Liver (tissue), 3 donors: ENCODE measurements around the gene ABCG2.

Experiments
- CTCF ChIP-seq: fragments of 150-350 bp; IDR thresholded peaks from 2 replicates; pipeline ENCODE4 v1.5.1; 2017; ENCODE audit warnings: improper control_type of control experiment, low read depth, low read length; ENCODE audit not compliant: missing input control
- EGR1 ChIP-seq, 2 donors: IDR thresholded peaks; 2 replicates each; pipeline ENCODE4 v1.6.1; 2016 to 2018; ENCODE audit warnings: antibody characterized with exemption in 2 of 2, low read depth in 2 of 2
- RAD21 ChIP-seq, 2 donors: IDR thresholded peaks; 2 replicates each; pipeline ENCODE4 v1.6.1; 2016; ENCODE audit warnings: antibody characterized with exemption in 2 of 2, mild to moderate bottlenecking in 2 of 2
- REST ChIP-seq: IDR thresholded peaks from 2 replicates; pipeline ENCODE4 v1.6.1; 2016; ENCODE audit warnings: antibody characterized with exemption, mild to moderate bottlenecking
- SP1 ChIP-seq: IDR thresholded peaks from 2 replicates; pipeline ENCODE4 v1.6.1; 2018; ENCODE audit warnings: antibody characterized with exemption, mild to moderate bottlenecking
- TF ChIP-seq, protein P1 (sequence below): IDR thresholded peaks from 2 replicates; pipeline ENCODE4 v1.6.1; 2016; ENCODE audit warnings: antibody characterized with exemption
- TF ChIP-seq, protein P2 (sequence below): IDR thresholded peaks from 2 replicates; pipeline ENCODE4 v1.6.1; 2016; ENCODE audit warnings: antibody characterized with exemption
- donor health status: healthy.
- donor health status: healthy.

DNA sequence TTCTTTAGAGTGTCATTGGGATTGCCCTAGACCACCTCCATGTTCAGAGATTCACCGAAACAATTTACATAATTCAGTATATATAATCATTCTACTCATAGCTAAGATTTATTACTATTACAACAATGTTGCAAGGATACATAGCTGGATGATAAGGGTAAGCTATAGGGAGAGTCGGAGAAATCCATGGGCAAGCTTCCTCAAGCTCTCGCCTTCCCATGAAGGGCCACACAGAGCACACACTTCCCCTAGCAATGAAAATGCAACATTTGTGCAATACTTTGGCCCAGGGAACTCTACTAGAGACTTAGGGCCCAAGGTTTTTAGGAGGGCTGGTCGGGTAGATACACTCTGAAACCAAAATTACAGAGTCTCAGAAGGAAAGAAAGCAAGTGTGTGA is 49.7 kb upstream of the ABCG2 start:
- TF ChIP-seq CTCF (no peak), RAD21 (IDR thresholded peaks at IDR 0.05) (no peak), REST (no peak), SP1 (no peak), EGR1 (IDR thresholded peaks at IDR 0.05; ENCODE audit: low read depth in 2 of 2) (no peak)
- TF ChIP-seq, protein P1, sequence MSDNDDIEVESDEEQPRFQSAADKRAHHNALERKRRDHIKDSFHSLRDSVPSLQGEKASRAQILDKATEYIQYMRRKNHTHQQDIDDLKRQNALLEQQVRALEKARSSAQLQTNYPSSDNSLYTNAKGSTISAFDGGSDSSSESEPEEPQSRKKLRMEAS = no peak
- TF ChIP-seq, protein P2, sequence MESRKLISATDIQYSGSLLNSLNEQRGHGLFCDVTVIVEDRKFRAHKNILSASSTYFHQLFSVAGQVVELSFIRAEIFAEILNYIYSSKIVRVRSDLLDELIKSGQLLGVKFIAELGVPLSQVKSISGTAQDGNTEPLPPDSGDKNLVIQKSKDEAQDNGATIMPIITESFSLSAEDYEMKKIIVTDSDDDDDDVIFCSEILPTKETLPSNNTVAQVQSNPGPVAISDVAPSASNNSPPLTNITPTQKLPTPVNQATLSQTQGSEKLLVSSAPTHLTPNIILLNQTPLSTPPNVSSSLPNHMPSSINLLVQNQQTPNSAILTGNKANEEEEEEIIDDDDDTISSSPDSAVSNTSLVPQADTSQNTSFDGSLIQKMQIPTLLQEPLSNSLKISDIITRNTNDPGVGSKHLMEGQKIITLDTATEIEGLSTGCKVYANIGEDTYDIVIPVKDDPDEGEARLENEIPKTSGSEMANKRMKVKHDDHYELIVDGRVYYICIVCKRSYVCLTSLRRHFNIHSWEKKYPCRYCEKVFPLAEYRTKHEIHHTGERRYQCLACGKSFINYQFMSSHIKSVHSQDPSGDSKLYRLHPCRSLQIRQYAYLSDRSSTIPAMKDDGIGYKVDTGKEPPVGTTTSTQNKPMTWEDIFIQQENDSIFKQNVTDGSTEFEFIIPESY = no peak
